Endodermal cell (in vitro differentiated cells): ENCODE data around the gene OVOL3. TPM values are rescaled to one million over a fixed set of nuclear protein-coding genes. Genes with fewer than 3 reads are reported as not detected.

Experiments used
- DNase-seq: peaks from one replicate; pipeline ENCODE4 v3.0.0-alpha.2; 2017
- H3K27ac ChIP-seq: 2 replicates; pipeline ENCODE4 v1.5.1; 2013; ENCODE audit warnings: mild to moderate bottlenecking, low read depth, low read length, moderate library complexity
- H3K27me3 ChIP-seq: 2 replicates; pipeline ENCODE4 v1.6.1; 2013; ENCODE audit warnings: mild to moderate bottlenecking, low read length, moderate library complexity; ENCODE audit not compliant: insufficient read depth, control insufficient read depth, poor library complexity, severe bottlenecking
- H3K36me3 ChIP-seq: 2 replicates; pipeline ENCODE4 v1.7.0; 2013; ENCODE audit warnings: mild to moderate bottlenecking, low read length, moderate library complexity; ENCODE audit not compliant: control insufficient read depth, insufficient read depth
- H3K4me1 ChIP-seq: one replicate; pipeline ENCODE4 v1.7.0; 2013; ENCODE audit warnings: low read length; ENCODE audit not compliant: control insufficient read depth, insufficient read depth
- H3K4me3 ChIP-seq: 2 replicates; pipeline ENCODE4 v1.5.1; 2013; ENCODE audit warnings: mild to moderate bottlenecking, low read length, moderate library complexity
- H3K9ac ChIP-seq: 2 replicates; pipeline ENCODE4 v1.6.1; 2013; ENCODE audit warnings: mild to moderate bottlenecking, low read length, moderate library complexity; ENCODE audit not compliant: poor library complexity, severe bottlenecking; ENCODE audit errors: extremely low read depth
- H3K9me3 ChIP-seq: 2 replicates; pipeline ENCODE4 v1.6.1; 2013; ENCODE audit warnings: mild to moderate bottlenecking, low read length, moderate library complexity; ENCODE audit not compliant: control insufficient read depth
- H3K27ac Mint-ChIP-seq: 2 replicates; pipeline ENCODE4 v1.8.0; 2020; ENCODE audit warnings: mixed read lengths
- H3K27me3 Mint-ChIP-seq: 2 replicates; pipeline ENCODE4 v1.8.0; 2021; ENCODE audit warnings: mild to moderate bottlenecking, mixed read lengths; ENCODE audit not compliant: insufficient read depth
- H3K36me3 Mint-ChIP-seq: 2 replicates; pipeline ENCODE4 v1.8.0; 2020; ENCODE audit warnings: low read depth, mixed read lengths
- H3K4me1 Mint-ChIP-seq: 2 replicates; pipeline ENCODE4 v1.8.0; 2020; ENCODE audit warnings: mixed read lengths
- H3K4me3 Mint-ChIP-seq: 2 replicates; pipeline ENCODE4 v1.8.0; 2020; ENCODE audit warnings: mild to moderate bottlenecking, moderate library complexity, mixed read lengths
- H3K9me3 Mint-ChIP-seq: 2 replicates; pipeline ENCODE4 v1.8.0; 2020; ENCODE audit warnings: mild to moderate bottlenecking, mixed read lengths
- WGBS, 2 experiments: methylation state at CpG; one replicate each; pipeline versions ENCODE4 v1.1.5 to v1.1.7; 2013; ENCODE audit warnings: missing lambda C conversion rate in 2 of 2, mixed read lengths in 1 of 2; ENCODE audit not compliant: insufficient coverage in 1 of 2, insufficient read length in 1 of 2; 5-methylcytosine and 5-hydroxymethylcytosine counted together
- total RNA-seq, 2 donors: library from RNA; stranded (reverse); fragmentation: NEBNext Ultra II Directional in 1 of 2; extraction: Animal tissue kit (Norgen Biotek cat#: 25700) in 1 of 2; gene quantifications; 2 replicates in 1 of 2; 3 replicates in 1 of 2; pipeline ENCODE4 v1.2.1, GENCODE V29; 2021
- TF ChIP-seq, protein P1 (sequence below): fragments of 200-600 bp; sonication (generic); conservative IDR thresholded peaks from 2 replicates; pipeline ENCODE4 v1.5.0; 2021; ENCODE audit warnings: antibody characterized with exemption, mild to moderate bottlenecking

The OVOL3 gene
- total RNA-seq, 2 donors from 2014 or later, result not detected

DNA sequence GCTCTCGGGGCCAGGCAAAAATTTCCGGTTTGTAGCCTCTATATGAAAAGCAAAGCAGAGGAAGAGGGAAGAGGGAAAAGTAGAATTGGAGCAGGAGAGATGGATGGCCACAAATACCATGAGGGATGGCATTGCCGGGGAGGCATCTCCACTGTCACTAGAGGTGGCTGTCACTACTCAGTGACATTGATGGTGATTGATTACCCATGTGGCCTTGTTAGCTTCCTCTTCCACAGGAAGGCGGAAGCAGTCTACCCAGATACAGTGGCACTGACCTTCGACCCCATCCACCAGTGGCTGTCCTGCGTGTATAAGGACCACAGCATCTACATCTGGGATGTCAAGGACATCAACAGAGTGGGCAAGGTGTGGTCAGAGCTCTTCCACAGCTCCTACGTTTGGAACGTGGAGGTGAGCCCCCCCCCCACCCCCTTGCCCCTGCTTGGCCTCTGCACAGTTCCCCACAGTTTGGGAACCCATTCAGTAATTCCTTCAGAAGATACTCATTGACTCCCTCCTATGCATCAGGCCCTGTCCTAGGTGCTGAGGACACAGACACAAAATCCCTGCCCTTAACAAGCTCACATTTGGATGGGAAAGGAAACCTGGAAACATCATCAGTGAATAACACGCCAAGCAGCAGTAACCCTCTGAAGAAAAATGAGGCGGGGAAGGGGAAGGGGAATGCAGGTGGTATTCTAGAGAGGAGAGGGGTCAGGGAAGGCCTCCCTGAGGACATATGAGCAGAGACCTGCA lies 37.6 kb upstream of the OVOL3 start:
- H3K36me3 Mint-ChIP-seq, result peaks cover 46% of the 10 kb centered on the region
- no peak for DNase-seq
- WGBS, 2 experiments, result 86 to 87% methylated on average over 6 to 10 of the region's 10 CpGs
- no peak overlapping the region for H3K27ac Mint-ChIP-seq
- TF ChIP-seq, protein P1, sequence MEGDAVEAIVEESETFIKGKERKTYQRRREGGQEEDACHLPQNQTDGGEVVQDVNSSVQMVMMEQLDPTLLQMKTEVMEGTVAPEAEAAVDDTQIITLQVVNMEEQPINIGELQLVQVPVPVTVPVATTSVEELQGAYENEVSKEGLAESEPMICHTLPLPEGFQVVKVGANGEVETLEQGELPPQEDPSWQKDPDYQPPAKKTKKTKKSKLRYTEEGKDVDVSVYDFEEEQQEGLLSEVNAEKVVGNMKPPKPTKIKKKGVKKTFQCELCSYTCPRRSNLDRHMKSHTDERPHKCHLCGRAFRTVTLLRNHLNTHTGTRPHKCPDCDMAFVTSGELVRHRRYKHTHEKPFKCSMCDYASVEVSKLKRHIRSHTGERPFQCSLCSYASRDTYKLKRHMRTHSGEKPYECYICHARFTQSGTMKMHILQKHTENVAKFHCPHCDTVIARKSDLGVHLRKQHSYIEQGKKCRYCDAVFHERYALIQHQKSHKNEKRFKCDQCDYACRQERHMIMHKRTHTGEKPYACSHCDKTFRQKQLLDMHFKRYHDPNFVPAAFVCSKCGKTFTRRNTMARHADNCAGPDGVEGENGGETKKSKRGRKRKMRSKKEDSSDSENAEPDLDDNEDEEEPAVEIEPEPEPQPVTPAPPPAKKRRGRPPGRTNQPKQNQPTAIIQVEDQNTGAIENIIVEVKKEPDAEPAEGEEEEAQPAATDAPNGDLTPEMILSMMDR, result no peak
- no peaks in the 10 kb centered on the region for H3K9me3 ChIP-seq
- H3K9ac ChIP-seq, result no peak overlapping the region
- no peak overlapping the region for H3K4me3 ChIP-seq
- H3K27ac ChIP-seq, result no peak overlapping the region
- peaks cover 12% of the 10 kb centered on the region for H3K9me3 Mint-ChIP-seq
- H3K4me3 Mint-ChIP-seq, result no peak overlapping the region
- H3K4me1 Mint-ChIP-seq, result no peaks in the 10 kb centered on the region
- H3K27me3 Mint-ChIP-seq, result no peaks in the 10 kb centered on the region
- H3K36me3 ChIP-seq, result peaks cover 40% of the 10 kb centered on the region
- no peaks in the 10 kb centered on the region for H3K27me3 ChIP-seq
- H3K4me1 ChIP-seq, result no peaks in the 10 kb centered on the region

DNA sequence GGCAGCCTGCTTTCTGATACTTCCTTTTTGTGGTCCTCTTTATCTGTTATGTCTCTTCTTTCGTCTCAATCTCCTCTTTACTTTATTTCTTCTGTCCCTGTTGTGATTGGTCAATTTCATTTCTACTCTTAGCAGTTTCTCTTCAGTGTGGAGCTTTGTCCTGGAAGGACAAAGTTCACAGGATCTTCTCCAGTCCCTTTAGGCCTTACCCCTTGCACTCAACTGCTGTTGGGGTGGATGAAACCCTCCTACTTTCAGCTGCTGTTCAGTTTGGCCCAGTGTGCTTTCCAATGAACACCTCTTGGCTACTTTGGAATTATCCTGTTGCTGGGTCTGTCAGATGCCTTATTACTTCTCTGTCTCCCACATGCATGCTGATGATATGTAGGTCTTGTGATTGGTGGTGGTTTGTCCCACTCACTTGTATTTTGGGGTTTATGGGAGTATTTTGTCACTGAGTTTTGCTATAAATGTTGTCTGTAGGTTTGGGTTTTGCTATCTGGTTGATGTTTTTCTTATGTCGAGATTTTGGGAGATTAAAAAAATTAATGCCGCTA lies 31.5 kb upstream of the OVOL3 start:
- no peak overlapping the region for H3K4me3 ChIP-seq
- peaks cover 56% of the 10 kb centered on the region for H3K36me3 ChIP-seq
- H3K9ac ChIP-seq, result no peak overlapping the region
- no peaks in the 10 kb centered on the region for H3K9me3 Mint-ChIP-seq
- TF ChIP-seq, protein P1, result no peak
- DNase-seq, result no peak
- H3K27ac ChIP-seq, result no peak overlapping the region
- peaks cover 55% of the 10 kb centered on the region for H3K36me3 Mint-ChIP-seq
- no peaks in the 10 kb centered on the region for H3K27me3 ChIP-seq
- WGBS, 2 experiments, result 97 to 100% methylated on average over 2 to 3 of the region's 3 CpGs
- no peaks in the 10 kb centered on the region for H3K4me1 ChIP-seq
- H3K27ac Mint-ChIP-seq, result no peak overlapping the region
- no peaks in the 10 kb centered on the region for H3K9me3 ChIP-seq
- no peak overlapping the region for H3K4me3 Mint-ChIP-seq
- H3K4me1 Mint-ChIP-seq, result no peaks in the 10 kb centered on the region
- no peaks in the 10 kb centered on the region for H3K27me3 Mint-ChIP-seq

DNA sequence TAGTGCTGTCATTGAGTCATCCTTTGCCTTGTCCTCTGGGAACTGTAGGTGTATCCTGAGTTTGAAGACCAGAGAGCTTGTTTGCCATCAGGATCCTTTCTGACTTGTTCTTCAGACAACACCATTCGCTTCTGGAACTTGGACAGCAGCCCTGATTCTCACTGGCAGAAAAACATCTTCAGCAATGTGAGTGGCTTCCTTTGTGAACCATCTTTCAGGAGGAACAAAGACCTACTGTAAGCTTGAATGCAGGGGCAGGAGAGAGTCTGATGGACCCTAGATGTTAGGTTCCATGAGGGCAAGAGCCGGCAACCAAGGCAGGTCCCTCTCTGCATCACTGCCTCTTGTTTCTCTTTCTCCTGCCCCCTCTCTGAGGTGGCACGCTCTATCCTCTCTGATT lies 29.6 kb upstream of the OVOL3 start:
- H3K4me3 ChIP-seq, result no peak overlapping the region
- H3K9me3 Mint-ChIP-seq, result no peaks in the 10 kb centered on the region
- H3K27me3 Mint-ChIP-seq, result no peaks in the 10 kb centered on the region
- H3K4me1 Mint-ChIP-seq, result no peaks in the 10 kb centered on the region
- H3K27ac Mint-ChIP-seq, result no peak overlapping the region
- H3K9ac ChIP-seq, result no peak overlapping the region
- no peak for DNase-seq
- H3K27me3 ChIP-seq, result no peaks in the 10 kb centered on the region
- no peak overlapping the region for H3K4me3 Mint-ChIP-seq
- peaks cover 62% of the 10 kb centered on the region for H3K36me3 ChIP-seq
- peaks cover 61% of the 10 kb centered on the region for H3K36me3 Mint-ChIP-seq
- TF ChIP-seq, protein P1, result no peak
- H3K27ac ChIP-seq, result no peak overlapping the region
- WGBS, 2 experiments, result 90 to 92% methylated on average over 1 to 3 of the region's 3 CpGs
- H3K4me1 ChIP-seq, result no peaks in the 10 kb centered on the region
- no peaks in the 10 kb centered on the region for H3K9me3 ChIP-seq
